Peyer's patch (tissue), 4 donors: ENCODE results near the gene DPP4.

Source experiments
- CTCF ChIP-seq, 6 experiments: fragments of 450-650 bp in 4 of 6; fragments of 200-600 bp in 2 of 6; sonication (generic) in 1 of 6; IDR thresholded peaks; one replicate each; pipeline ENCODE4 v1.5.1; 2017 to 2019; ENCODE audit warnings: antibody characterized with exemption in 6 of 6, mild to moderate bottlenecking in 3 of 6, moderate library complexity in 1 of 6
- POLR2A ChIP-seq, 2 donors: fragments of 450-650 bp; IDR thresholded peaks; one replicate each; pipeline ENCODE4 v1.5.1; 2017; ENCODE audit warnings: antibody characterized with exemption in 2 of 2, mild to moderate bottlenecking in 2 of 2, moderate library complexity in 2 of 2

GRCh38 chr2:162100579-162100978 lies 26.6 kb upstream of the DPP4 start:
- TF ChIP-seq CTCF (IDR thresholded peaks at IDR 0.05) (no peak), POLR2A (IDR thresholded peaks at IDR 0.05) (no peak)
